ENCODE results near the gene THRB.

DNA sequence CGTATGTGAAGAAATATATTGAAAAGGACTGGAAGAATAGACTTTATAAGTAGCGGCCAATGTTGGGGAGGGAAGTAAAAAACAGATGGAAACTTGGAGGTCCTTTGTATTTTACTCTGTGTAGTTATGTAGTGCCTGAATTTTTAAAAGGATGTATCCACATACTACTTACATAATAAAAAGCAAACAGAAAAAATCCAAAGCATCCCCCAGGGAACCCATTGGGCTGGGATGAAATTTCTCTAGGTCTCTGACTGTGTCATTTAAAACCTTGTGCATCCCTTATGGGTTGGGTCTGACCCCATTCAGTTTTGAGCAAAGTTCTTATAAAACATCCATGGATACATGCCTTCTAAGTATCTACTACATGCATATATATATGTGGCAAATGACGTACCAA lies 408.4 kb downstream of the THRB start:
- TF ChIP-seq, protein P1, sequence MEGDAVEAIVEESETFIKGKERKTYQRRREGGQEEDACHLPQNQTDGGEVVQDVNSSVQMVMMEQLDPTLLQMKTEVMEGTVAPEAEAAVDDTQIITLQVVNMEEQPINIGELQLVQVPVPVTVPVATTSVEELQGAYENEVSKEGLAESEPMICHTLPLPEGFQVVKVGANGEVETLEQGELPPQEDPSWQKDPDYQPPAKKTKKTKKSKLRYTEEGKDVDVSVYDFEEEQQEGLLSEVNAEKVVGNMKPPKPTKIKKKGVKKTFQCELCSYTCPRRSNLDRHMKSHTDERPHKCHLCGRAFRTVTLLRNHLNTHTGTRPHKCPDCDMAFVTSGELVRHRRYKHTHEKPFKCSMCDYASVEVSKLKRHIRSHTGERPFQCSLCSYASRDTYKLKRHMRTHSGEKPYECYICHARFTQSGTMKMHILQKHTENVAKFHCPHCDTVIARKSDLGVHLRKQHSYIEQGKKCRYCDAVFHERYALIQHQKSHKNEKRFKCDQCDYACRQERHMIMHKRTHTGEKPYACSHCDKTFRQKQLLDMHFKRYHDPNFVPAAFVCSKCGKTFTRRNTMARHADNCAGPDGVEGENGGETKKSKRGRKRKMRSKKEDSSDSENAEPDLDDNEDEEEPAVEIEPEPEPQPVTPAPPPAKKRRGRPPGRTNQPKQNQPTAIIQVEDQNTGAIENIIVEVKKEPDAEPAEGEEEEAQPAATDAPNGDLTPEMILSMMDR (conservative IDR thresholded peaks at IDR 0.05; ENCODE audit: low read length), result no peak
- no peak for TF ChIP-seq EZH2phosphoT487 (IDR thresholded peaks at IDR 0.05; ENCODE audit: borderline replicate concordance)

Measured in Loucy (cell line).